ENCODE results near the gene MYO9A.

DNA sequence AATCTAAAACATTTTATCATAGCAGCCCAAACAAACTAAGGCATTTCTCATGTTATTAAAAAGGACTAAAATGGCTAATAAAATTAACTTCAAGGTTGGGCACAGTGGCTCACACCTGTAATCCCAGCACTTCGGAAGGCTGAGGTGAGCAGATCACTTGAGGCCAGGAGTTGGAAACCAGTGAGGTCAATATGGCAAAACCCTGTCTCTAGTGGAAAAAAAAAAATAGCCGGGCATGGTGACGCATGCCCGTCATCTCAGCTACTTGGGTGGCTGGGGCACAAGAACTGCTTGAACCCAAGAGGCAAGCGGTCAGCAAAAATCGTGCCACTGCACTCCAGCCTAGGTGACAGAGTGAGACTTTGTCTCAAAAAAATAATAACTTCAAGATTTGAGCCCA lies 197.4 kb downstream of the MYO9A start:
- TF ChIP-seq GATA2 (IDR thresholded peaks at IDR 0.05; ENCODE audit: low read depth, low read length), result no peak
- no peak for TF ChIP-seq GATA3 (IDR thresholded peaks at IDR 0.05; ENCODE audit: low read depth, low read length)

Data from SH-SY5Y (cell line).